Tibial artery (tissue), 4 donors: Measurements from ENCODE around the gene FZD1.
A peak's percentile ranks its signal among the peaks of the same experiment; 100 is the strongest.

Experiments
- DNase-seq, 2 donors: peaks; one replicate each; pipeline ENCODE4 v3.0.0-alpha.2; 2019
- H3K27ac ChIP-seq, 2 donors: fragments of 200-600 bp; sonication (generic) in 1 of 2; 1 replicate in 1 of 2; 2 replicates in 1 of 2; pipeline ENCODE4 v1.5.1; 2018 to 2019; ENCODE audit warnings: mild to moderate bottlenecking in 1 of 2
- H3K27me3 ChIP-seq, 2 donors: fragments of 200-600 bp; sonication (generic) in 1 of 2; one replicate each; pipeline versions ENCODE4 v1.5.1 to v1.6.0; 2016 to 2019
- H3K36me3 ChIP-seq, 3 donors: fragments of 200-600 bp; sonication (generic) in 2 of 3; one replicate each; pipeline ENCODE4 v1.5.1; 2016 to 2019; ENCODE audit warnings: mild to moderate bottlenecking in 2 of 3
- H3K4me1 ChIP-seq, 4 donors: fragments of 200-600 bp; sonication (generic) in 2 of 4; 1 replicate in 3 of 4; 2 replicates in 1 of 4; pipeline ENCODE4 v1.5.1; 2016 to 2019
- H3K4me3 ChIP-seq, 2 donors: fragments of 200-600 bp; sonication (generic) in 1 of 2; 1 replicate in 1 of 2; 2 replicates in 1 of 2; pipeline ENCODE4 v1.5.1; 2018 to 2019; ENCODE audit warnings: mild to moderate bottlenecking in 2 of 2
- H3K9me3 ChIP-seq, 3 donors: fragments of 200-600 bp; sonication (generic) in 1 of 3; one replicate each; pipeline ENCODE4 v1.5.1; 2016 to 2019
- CTCF ChIP-seq, 2 experiments: fragments of 200-600 bp in 1 of 2; fragments of 450-650 bp in 1 of 2; IDR thresholded peaks; one replicate each; pipeline ENCODE4 v1.5.1; 2017 to 2019; ENCODE audit warnings: antibody characterized with exemption in 2 of 2, mild to moderate bottlenecking in 1 of 2, moderate library complexity in 1 of 2
- intact Hi-C: fragments of 100-400 bp; cut with DNase I; formaldehyde crosslinking; loops from one replicate; pipeline ENCODE4 v1.15.0; 2023; ENCODE audit warnings: low total_unique reads

Gene FZD1

GRCh38 chr7:91276909-91277308, 12.7 kb downstream of the FZD1 start:
- H3K4me1 ChIP-seq, result peaks cover 0 to 8% (median 0%) of the 10 kb centered on the region in 4 donors
- DNase-seq, result no peak
- no peak overlapping the region for H3K4me3 ChIP-seq
- no peaks in the 10 kb centered on the region for H3K27me3 ChIP-seq
- no peak overlapping the region for H3K27ac ChIP-seq
- no peaks in the 10 kb centered on the region for H3K36me3 ChIP-seq
- H3K9me3 ChIP-seq, result no peaks in the 10 kb centered on the region
- no peak for TF ChIP-seq CTCF (IDR thresholded peaks at IDR 0.05)
- intact Hi-C loops, result no loop called here

- Histone ChIP-seq H3K27ac (no peak overlapping the region), H3K4me3 (no peak overlapping the region), H3K27me3 (no peaks in the 10 kb centered on the region), H3K36me3 (no peaks in the 10 kb centered on the region), H3K9me3 (no peaks in the 10 kb centered on the region), H3K4me1 (peaks cover 0 to 8% (median 2%) of the 10 kb centered on the region in 4 donors)
- intact Hi-C loops, result no loop called here
- no peak for TF ChIP-seq CTCF (IDR thresholded peaks at IDR 0.05)
- DNase-seq, result no peak
Measured at GRCh38 chr7:91280185-91280584, 16.0 kb downstream of the FZD1 start.

- TF ChIP-seq CTCF (IDR thresholded peaks at IDR 0.05), result no peak
- Histone ChIP-seq H3K27ac (no peak overlapping the region), H3K9me3 (no peaks in the 10 kb centered on the region), H3K27me3 (no peaks in the 10 kb centered on the region), H3K36me3 (no peaks in the 10 kb centered on the region), H3K4me1 (peaks cover 0 to 8% (median 2%) of the 10 kb centered on the region in 4 donors), H3K4me3 (no peak overlapping the region)
- no peak for DNase-seq
- intact Hi-C loops, result no loop called here
Measured at GRCh38 chr7:91280604-91281003, 16.4 kb downstream of the FZD1 start.

- H3K4me1 ChIP-seq, result peaks cover 0 to 26% (median 16%) of the 10 kb centered on the region in 4 donors
- intact Hi-C loops, result no loop called here
- H3K27ac ChIP-seq, result peak overlapping the region; percentile 37 to 66
Measured at GRCh38 chr7:91285696-91286355, 21.6 kb downstream of the FZD1 start.

GRCh38 chr7:91286432-91286831, 22.2 kb downstream of the FZD1 start:
- Histone ChIP-seq H3K9me3 (no peaks in the 10 kb centered on the region), H3K4me1 (peaks cover 0 to 26% (median 16%) of the 10 kb centered on the region in 4 donors), H3K36me3 (no peaks in the 10 kb centered on the region), H3K27me3 (no peaks in the 10 kb centered on the region), H3K27ac (peak overlapping the region; percentile 37 to 66), H3K4me3 (no peak overlapping the region)
- DNase-seq, result no peak
- intact Hi-C loops, result no loop called here
- no peak for TF ChIP-seq CTCF (IDR thresholded peaks at IDR 0.05)

More at GRCh38 chr7:91285696-91286355, 21.6 kb downstream of the FZD1 start:
- TF ChIP-seq CTCF (IDR thresholded peaks at IDR 0.05), result no peak
- Histone ChIP-seq H3K9me3 (no peaks in the 10 kb centered on the region), H3K36me3 (no peaks in the 10 kb centered on the region), H3K4me3 (no peak overlapping the region), H3K27me3 (no peaks in the 10 kb centered on the region)
- DNase-seq, result no peak
